ENCODE results near the gene ZNF107. TPM values are rescaled to one million over a fixed set of nuclear protein-coding genes. Genes with fewer than 3 reads are reported as not detected.
"Not testable (repeated sequence)": the region's sequence is repeated elsewhere in the genome, so short reads cannot be mapped to it uniquely, and the experiment has no call there.

The ZNF107 gene
- total RNA-seq, 1 experiment from 2014 or later = 24.7 TPM

GRCh38 chr7:64691831-64692230 lies 25.9 kb downstream of the ZNF107 start:
- Histone ChIP-seq H3K23me2 (ENCODE audit: insufficient read length, low read depth, low read length, poor library complexity, severe bottlenecking) (no peaks in the 10 kb centered on the region), H3K14ac (ENCODE audit: insufficient read depth, low read length) (no peak overlapping the region), H2AK5ac (ENCODE audit: insufficient read length, low read length) (no peak overlapping the region), H2BK12ac (ENCODE audit: insufficient read length, low read depth, low read length) (no peak overlapping the region), H3K4me1 (ENCODE audit: insufficient read depth, low read length) (no peaks in the 10 kb centered on the region), H3T11ph (ENCODE audit: low read length) (no peak overlapping the region), H3K79me2 (ENCODE audit: insufficient read depth, low read length) (peaks cover 2% of the 10 kb centered on the region; the same call in 1 of the 2 replicates), H3K23ac (ENCODE audit: insufficient read length, low read depth, low read length) (no peak overlapping the region), H2BK120ac (ENCODE audit: low read depth, low read length, poor library complexity, severe bottlenecking) (no peak overlapping the region), H3K9ac (ENCODE audit: extremely low read depth, insufficient read length, low read length) (no peak overlapping the region), H3K79me1 (ENCODE audit: insufficient read depth, low read depth, low read length, poor library complexity, severe bottlenecking) (peaks cover 9% of the 10 kb centered on the region), H4K91ac (ENCODE audit: insufficient read length, low read depth, low read length) (no peak overlapping the region), H3K27ac (ENCODE audit: insufficient read length, low read depth, low read length) (no peak overlapping the region), H2BK20ac (ENCODE audit: low read depth, low read length, poor library complexity, severe bottlenecking) (no peak overlapping the region), H4K20me1 (ENCODE audit: control insufficient read depth, insufficient read depth, insufficient read length) (no peaks in the 10 kb centered on the region), H2BK5ac (ENCODE audit: insufficient read length, low read length) (no peak overlapping the region), H3K18ac (ENCODE audit: insufficient read length, low read depth, low read length) (no peak overlapping the region), H3K27me3 (ENCODE audit: insufficient read depth, low read length) (no peaks in the 10 kb centered on the region), H4K5ac (ENCODE audit: insufficient read length, low read depth, low read length) (no peak overlapping the region), H2AFZ (ENCODE audit: low read length) (no peak overlapping the region), H3K4me2 (ENCODE audit: insufficient read depth, insufficient read length, low read length) (no peak overlapping the region), H3K4ac (ENCODE audit: low read depth, low read length) (no peak overlapping the region), H3K9me3 (ENCODE audit: control insufficient read depth, low read depth, low read length) (no peaks in the 10 kb centered on the region), H2BK15ac (ENCODE audit: low read depth, low read length) (no peak overlapping the region), H3K56ac (ENCODE audit: insufficient read length, low read depth, low read length) (no peak overlapping the region), H4K8ac (replicated peaks; ENCODE audit: insufficient read length, low read depth, low read length) (no peak overlapping the region)
- H3K27me3 Mint-ChIP-seq (ENCODE audit: low read depth) = no peaks in the 10 kb centered on the region
- H3K36me3 Mint-ChIP-seq (ENCODE audit: insufficient read depth in 1 of 3, low read depth in 3 of 3) = peaks cover 49 to 60% (median 53%) of the 10 kb centered on the region in 3 experiments
- H3K27ac Mint-ChIP-seq = no peak overlapping the region
- no peak for DNase-seq
- no peak overlapping the region for H3K4me3 Mint-ChIP-seq
- H3K9me3 Mint-ChIP-seq = peaks cover 8 to 57% of the 10 kb centered on the region in 2 experiments; a peak in 4 of 5 replicates
- no peak for TF ChIP-seq CTCF (conservative IDR thresholded peaks at IDR 0.05)
- H3K4me1 Mint-ChIP-seq = no peaks in the 10 kb centered on the region

GRCh38 chr7:64697863-64698262 lies 31.9 kb downstream of the ZNF107 start:
- not testable (repeated sequence) for H3K56ac ChIP-seq (ENCODE audit: insufficient read length, low read depth, low read length); H2BK20ac ChIP-seq (ENCODE audit: low read depth, low read length, poor library complexity, severe bottlenecking); H3K4me1 ChIP-seq (ENCODE audit: insufficient read depth, low read length); H2BK120ac ChIP-seq (ENCODE audit: low read depth, low read length, poor library complexity, severe bottlenecking); H3K27ac Mint-ChIP-seq; DNase-seq; H3K27me3 Mint-ChIP-seq (ENCODE audit: low read depth); H2BK15ac ChIP-seq (ENCODE audit: low read depth, low read length); H2BK5ac ChIP-seq (ENCODE audit: insufficient read length, low read length); H2AK5ac ChIP-seq (ENCODE audit: insufficient read length, low read length); H2BK12ac ChIP-seq (ENCODE audit: insufficient read length, low read depth, low read length); H4K5ac ChIP-seq (ENCODE audit: insufficient read length, low read depth, low read length); H3K4me2 ChIP-seq (ENCODE audit: insufficient read depth, insufficient read length, low read length); H3K79me2 ChIP-seq (ENCODE audit: insufficient read depth, low read length); H3K79me1 ChIP-seq (ENCODE audit: insufficient read depth, low read depth, low read length, poor library complexity, severe bottlenecking); H3K4me1 Mint-ChIP-seq; H3K23me2 ChIP-seq (ENCODE audit: insufficient read length, low read depth, low read length, poor library complexity, severe bottlenecking); H3K27ac ChIP-seq (ENCODE audit: insufficient read length, low read depth, low read length); H3K14ac ChIP-seq (ENCODE audit: insufficient read depth, low read length); H4K20me1 ChIP-seq (ENCODE audit: control insufficient read depth, insufficient read depth, insufficient read length); H4K91ac ChIP-seq (ENCODE audit: insufficient read length, low read depth, low read length); H3K9ac ChIP-seq (ENCODE audit: extremely low read depth, insufficient read length, low read length); H3K23ac ChIP-seq (ENCODE audit: insufficient read length, low read depth, low read length); H3K4ac ChIP-seq (ENCODE audit: low read depth, low read length); H3T11ph ChIP-seq (ENCODE audit: low read length); H4K8ac ChIP-seq (replicated peaks; ENCODE audit: insufficient read length, low read depth, low read length); H3K27me3 ChIP-seq (ENCODE audit: insufficient read depth, low read length); H2AFZ ChIP-seq (ENCODE audit: low read length); H3K4me3 Mint-ChIP-seq; H3K18ac ChIP-seq (ENCODE audit: insufficient read length, low read depth, low read length)
- no CpG with 5 or more reads among the region's 12 CpGs for WGBS (ENCODE audit: extremely low coverage, insufficient read length, low lambda C conversion rate)
- Mint-ChIP-seq H3K36me3 (ENCODE audit: insufficient read depth in 1 of 3, low read depth in 3 of 3) (peaks cover 56 to 73% (median 69%) of the 10 kb centered on the region in 3 experiments), H3K9me3 (peaks cover 45 to 64% of the 10 kb centered on the region in 2 experiments)
- H3K9me3 ChIP-seq (ENCODE audit: control insufficient read depth, low read depth, low read length) = peaks cover 15% of the 10 kb centered on the region

Measured in H9 (cell line).